Progenitor cell of endocrine pancreas (in vitro differentiated cells): Measurements from ENCODE around the gene TMEM63C. TPM values are rescaled to one million over a fixed set of nuclear protein-coding genes. Genes with fewer than 3 reads are reported as not detected.

Experiments
- DNase-seq: peaks from one replicate; pipeline ENCODE4 v3.0.0; 2021; ENCODE audit warnings: low spot score; ENCODE audit not compliant: unreplicated experiment
- H3K27ac Mint-ChIP-seq: 2 replicates; pipeline ENCODE4 v1.8.0; 2021; ENCODE audit warnings: mild to moderate bottlenecking, moderate library complexity, mixed read lengths
- H3K27me3 Mint-ChIP-seq: 2 replicates; pipeline ENCODE4 v1.8.0; 2021; ENCODE audit warnings: mixed read lengths
- H3K36me3 Mint-ChIP-seq: 2 replicates; pipeline ENCODE4 v1.8.0; 2022; ENCODE audit warnings: mixed read lengths; ENCODE audit not compliant: insufficient read depth
- H3K4me1 Mint-ChIP-seq: 2 replicates; pipeline ENCODE4 v1.8.0; 2021; ENCODE audit warnings: low read depth, mixed read lengths
- H3K4me3 Mint-ChIP-seq: 2 replicates; pipeline ENCODE4 v1.8.0; 2021; ENCODE audit warnings: low read depth, mild to moderate bottlenecking, moderate library complexity, mixed read lengths
- H3K9me3 Mint-ChIP-seq: 2 replicates; pipeline ENCODE4 v1.8.0; 2021; ENCODE audit warnings: low read depth, mixed read lengths
- CTCF ChIP-seq: fragments of 200-600 bp; sonication (generic); IDR thresholded peaks from one replicate; pipeline ENCODE4 v1.5.0; 2021; ENCODE audit warnings: antibody characterized with exemption, mild to moderate bottlenecking; ENCODE audit not compliant: unreplicated experiment
- total RNA-seq: library from RNA; stranded (reverse); gene quantifications from 2 replicates; pipeline ENCODE4 v1.2.1, GENCODE V29; 2021

TMEM63C gene
- total RNA-seq, 1 donor from 2014 or later, result 1.6 TPM

DNA sequence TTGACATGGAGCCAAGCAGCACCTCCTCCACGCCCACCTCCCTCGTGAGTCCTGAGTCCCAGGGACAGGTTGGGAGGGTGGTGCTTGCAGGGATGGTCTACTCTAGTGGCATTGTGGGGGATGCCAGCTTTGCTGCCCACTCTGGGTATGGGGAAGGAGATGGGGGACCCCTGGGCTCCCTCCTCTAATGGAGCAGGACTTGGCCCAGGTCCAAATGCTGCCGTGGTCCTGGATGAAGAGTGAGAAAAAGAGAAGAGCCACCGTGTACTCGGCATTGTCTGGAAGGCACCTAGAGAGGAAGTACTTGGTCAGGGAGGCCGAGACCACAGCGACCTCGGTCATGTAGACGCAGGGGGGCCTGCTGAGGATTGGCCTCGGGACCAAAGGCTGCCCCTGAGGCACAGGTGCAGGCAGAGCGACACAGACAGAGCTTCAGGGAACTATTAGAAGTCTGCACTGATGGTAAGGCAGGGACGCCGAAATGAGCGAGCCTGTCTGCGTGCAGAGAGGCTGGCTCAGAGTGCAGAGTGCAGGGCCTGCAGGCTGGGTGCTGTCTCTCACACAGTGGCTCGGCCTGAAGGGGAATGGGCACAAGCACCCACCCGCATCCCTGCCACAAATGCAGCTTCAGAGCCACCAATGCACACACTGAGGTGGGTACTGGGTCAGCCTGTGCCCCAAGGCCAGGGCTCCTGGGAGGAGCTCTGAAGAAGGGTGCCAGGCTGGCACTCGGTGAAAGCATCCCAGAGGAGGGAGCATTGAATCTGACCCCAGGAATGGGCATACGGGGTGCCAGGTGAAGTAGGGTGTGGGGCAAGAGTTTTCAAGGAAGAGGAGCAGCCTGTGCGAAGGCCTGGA, 72.0 kb downstream of the TMEM63C start:
- DNase-seq, result no peak
- no peak for TF ChIP-seq CTCF
- no peak overlapping the region for H3K4me3 Mint-ChIP-seq
- no peaks in the 10 kb centered on the region for H3K36me3 Mint-ChIP-seq
- peaks cover 7% of the 10 kb centered on the region for H3K27me3 Mint-ChIP-seq
- no peaks in the 10 kb centered on the region for H3K9me3 Mint-ChIP-seq
- no peak overlapping the region for H3K27ac Mint-ChIP-seq
- no peaks in the 10 kb centered on the region for H3K4me1 Mint-ChIP-seq

DNA sequence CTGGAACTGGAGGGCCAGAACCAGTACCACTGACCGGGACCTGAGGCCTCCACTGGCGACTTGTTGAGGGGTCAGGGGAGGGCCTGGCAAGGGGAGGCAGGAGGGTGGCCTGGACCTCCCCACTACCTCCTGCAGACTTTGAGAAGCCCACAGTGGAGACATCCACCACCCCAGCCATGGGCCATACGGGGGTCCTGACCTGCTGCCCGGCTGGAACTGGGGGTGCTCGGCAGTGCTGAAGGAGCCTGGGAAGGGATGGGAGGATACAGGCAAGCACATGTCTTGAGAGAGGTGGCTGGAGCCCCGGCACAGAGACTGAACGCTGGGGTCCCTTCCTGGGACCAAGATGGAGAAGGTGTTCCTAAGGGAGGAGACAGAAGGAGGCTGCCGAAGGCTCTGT, 75.1 kb downstream of the TMEM63C start:
- Mint-ChIP-seq H3K27ac (no peak overlapping the region), H3K4me3 (no peak overlapping the region), H3K27me3 (peaks cover 8% of the 10 kb centered on the region), H3K36me3 (no peaks in the 10 kb centered on the region), H3K9me3 (no peaks in the 10 kb centered on the region), H3K4me1 (peaks cover 4% of the 10 kb centered on the region)
- no peak for DNase-seq
- TF ChIP-seq CTCF, result no peak

- H3K4me3 Mint-ChIP-seq, result no peak overlapping the region
- peaks cover 4% of the 10 kb centered on the region for H3K4me1 Mint-ChIP-seq
- H3K36me3 Mint-ChIP-seq, result no peaks in the 10 kb centered on the region
- no peak overlapping the region for H3K27ac Mint-ChIP-seq
- H3K9me3 Mint-ChIP-seq, result no peaks in the 10 kb centered on the region
- DNase-seq, result no peak
- H3K27me3 Mint-ChIP-seq, result peaks cover 9% of the 10 kb centered on the region
- no peak for TF ChIP-seq CTCF
Observed at GRCh38 chr14:77257700-77258099, 76.1 kb downstream of the TMEM63C start.

GRCh38 chr14:77258566-77258965, 77.0 kb downstream of the TMEM63C start:
- DNase-seq, result no peak
- TF ChIP-seq CTCF, result no peak
- no peak overlapping the region for H3K27ac Mint-ChIP-seq
- peaks cover 4% of the 10 kb centered on the region for H3K4me1 Mint-ChIP-seq
- H3K27me3 Mint-ChIP-seq, result peaks cover 18% of the 10 kb centered on the region
- H3K36me3 Mint-ChIP-seq, result no peaks in the 10 kb centered on the region
- no peaks in the 10 kb centered on the region for H3K9me3 Mint-ChIP-seq
- no peak overlapping the region for H3K4me3 Mint-ChIP-seq

DNA sequence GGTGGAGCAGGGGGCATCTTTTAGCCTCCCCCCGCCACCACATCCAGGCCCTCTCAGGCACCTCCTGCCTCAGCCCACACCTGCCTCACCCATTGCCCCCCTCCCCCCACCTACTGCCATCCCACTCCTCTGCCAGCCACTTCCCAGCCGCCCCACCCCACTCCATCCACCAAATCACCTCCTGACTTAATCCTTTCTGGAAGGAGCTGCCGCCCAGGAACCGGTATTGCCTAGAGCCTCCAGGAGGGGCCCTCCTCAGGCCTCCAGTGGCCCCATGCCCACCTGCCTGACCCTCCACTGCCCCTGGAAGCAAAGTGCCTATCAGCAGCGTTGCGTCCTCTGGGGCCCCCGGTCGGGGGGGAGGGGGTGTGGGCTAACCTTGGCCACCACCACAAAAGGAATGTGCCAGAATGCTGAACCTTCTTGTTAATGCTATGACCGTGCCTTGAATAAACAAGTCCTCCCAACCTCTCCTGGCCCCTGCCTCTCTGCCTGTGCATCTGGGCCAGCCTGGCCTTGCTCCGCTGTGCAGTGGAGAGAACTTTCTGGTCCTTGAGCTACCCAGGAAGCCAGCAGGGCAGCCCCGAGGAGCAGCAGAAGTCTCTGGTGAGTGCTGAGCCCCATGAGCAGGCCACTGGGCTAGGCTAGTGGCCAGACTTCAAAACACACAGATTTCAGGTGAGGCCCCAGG, 77.6 kb downstream of the TMEM63C start:
- peaks cover 23% of the 10 kb centered on the region for H3K27me3 Mint-ChIP-seq
- TF ChIP-seq CTCF, result no peak
- no peaks in the 10 kb centered on the region for H3K36me3 Mint-ChIP-seq
- H3K4me3 Mint-ChIP-seq, result no peak overlapping the region
- H3K27ac Mint-ChIP-seq, result peak overlapping the region; percentile 88
- DNase-seq, result no peak
- peaks cover 4% of the 10 kb centered on the region for H3K4me1 Mint-ChIP-seq
- H3K9me3 Mint-ChIP-seq, result no peaks in the 10 kb centered on the region
